H9 (cell line): ENCODE data around the gene CD209. TPM values are rescaled to one million over a fixed set of nuclear protein-coding genes. Genes with fewer than 3 reads are reported as not detected.
"Not testable (repeated sequence)": the region's sequence is repeated elsewhere in the genome, so short reads cannot be mapped to it uniquely, and the experiment has no call there.

Experiments used
- DNase-seq: peaks from one replicate; pipeline ENCODE4 v3.0.0-alpha.2; 2017
- H2AFZ ChIP-seq: one replicate; pipeline ENCODE4 v1.6.1; 2013; ENCODE audit warnings: mild to moderate bottlenecking, low read length, control low read depth, moderate library complexity
- H2AK5ac ChIP-seq: 2 replicates; pipeline ENCODE4 v1.6.1; 2013; ENCODE audit warnings: low read length, control low read depth, mixed read lengths; ENCODE audit not compliant: insufficient read length
- H2BK120ac ChIP-seq: one replicate; pipeline ENCODE4 v1.6.1; 2013; ENCODE audit warnings: low read depth, mild to moderate bottlenecking, low read length, control low read depth, inconsistent platforms; ENCODE audit not compliant: poor library complexity, severe bottlenecking
- H2BK12ac ChIP-seq: 2 replicates; pipeline ENCODE4 v1.6.1; 2013; ENCODE audit warnings: low read length, control low read depth, mixed read lengths, low read depth; ENCODE audit not compliant: insufficient read length
- H2BK15ac ChIP-seq: 2 replicates; pipeline ENCODE4 v1.6.1; 2013; ENCODE audit warnings: low read depth, low read length, control low read depth
- H2BK20ac ChIP-seq: one replicate; pipeline ENCODE4 v1.6.1; 2013; ENCODE audit warnings: low read depth, mild to moderate bottlenecking, low read length, control low read depth, inconsistent platforms; ENCODE audit not compliant: poor library complexity, severe bottlenecking
- H2BK5ac ChIP-seq: 2 replicates; pipeline ENCODE4 v1.6.1; 2013; ENCODE audit warnings: low read length, control low read depth, mixed read lengths; ENCODE audit not compliant: insufficient read length
- H3K14ac ChIP-seq: 2 replicates; pipeline ENCODE4 v1.6.1; 2013; ENCODE audit warnings: low read length, control low read depth; ENCODE audit not compliant: insufficient read depth
- H3K18ac ChIP-seq: 2 replicates; pipeline ENCODE4 v1.6.1; 2013; ENCODE audit warnings: low read depth, mild to moderate bottlenecking, mixed read lengths, low read length, control low read depth; ENCODE audit not compliant: insufficient read length
- H3K23ac ChIP-seq: 2 replicates; pipeline ENCODE4 v1.6.1; 2013; ENCODE audit warnings: low read length, control low read depth, mixed read lengths, low read depth; ENCODE audit not compliant: insufficient read length
- H3K23me2 ChIP-seq: 2 replicates; pipeline ENCODE4 v1.6.1; 2013; ENCODE audit warnings: low read depth, mild to moderate bottlenecking, mixed read lengths, low read length, control low read depth; ENCODE audit not compliant: insufficient read length, poor library complexity, severe bottlenecking
- H3K27ac ChIP-seq: 2 replicates; pipeline ENCODE4 v1.5.1; 2013; ENCODE audit warnings: low read length, control low read depth, mixed read lengths, low read depth; ENCODE audit not compliant: insufficient read length
- H3K27me3 ChIP-seq: 2 replicates; pipeline ENCODE4 v1.6.1; 2013; ENCODE audit warnings: low read length, control low read depth, inconsistent platforms; ENCODE audit not compliant: insufficient read depth
- H3K4ac ChIP-seq: 2 replicates; pipeline ENCODE4 v1.6.1; 2013; ENCODE audit warnings: low read depth, mild to moderate bottlenecking, control low read depth, inconsistent platforms, low read length, moderate library complexity
- H3K4me1 ChIP-seq: 2 replicates; pipeline ENCODE4 v1.6.1; 2013; ENCODE audit warnings: low read length, control low read depth, inconsistent platforms; ENCODE audit not compliant: insufficient read depth
- H3K4me2 ChIP-seq: 2 replicates; pipeline ENCODE4 v1.6.1; 2013; ENCODE audit warnings: low read length, control low read depth, mixed read lengths; ENCODE audit not compliant: insufficient read length, insufficient read depth
- H3K56ac ChIP-seq: 2 replicates; pipeline ENCODE4 v1.6.1; 2013; ENCODE audit warnings: low read depth, mild to moderate bottlenecking, mixed read lengths, low read length, control low read depth; ENCODE audit not compliant: insufficient read length
- H3K79me1 ChIP-seq: 2 replicates; pipeline ENCODE4 v1.6.1; 2013; ENCODE audit warnings: low read depth, mild to moderate bottlenecking, moderate library complexity, low read length, control low read depth, inconsistent platforms; ENCODE audit not compliant: insufficient read depth, poor library complexity, severe bottlenecking
- H3K79me2 ChIP-seq: 2 replicates; pipeline ENCODE4 v1.6.1; 2013; ENCODE audit warnings: low read length, control low read depth, inconsistent platforms; ENCODE audit not compliant: insufficient read depth
- H3K9ac ChIP-seq: 2 replicates; pipeline ENCODE4 v1.6.1; 2013; ENCODE audit warnings: low read length, control low read depth, mixed read lengths; ENCODE audit not compliant: insufficient read length; ENCODE audit errors: extremely low read depth
- H3K9me3 ChIP-seq: one replicate; pipeline ENCODE4 v1.6.1; 2013; ENCODE audit warnings: low read depth, low read length, inconsistent platforms; ENCODE audit not compliant: control insufficient read depth
- H3T11ph ChIP-seq: one replicate; pipeline ENCODE4 v1.6.1; 2013; ENCODE audit warnings: mild to moderate bottlenecking, low read length, control low read depth, inconsistent platforms
- H4K20me1 ChIP-seq: one replicate; pipeline ENCODE4 v1.6.1; 2013; ENCODE audit not compliant: control insufficient read depth, insufficient read length, insufficient read depth
- H4K5ac ChIP-seq: 2 replicates; pipeline ENCODE4 v1.6.1; 2013; ENCODE audit warnings: low read depth, mild to moderate bottlenecking, mixed read lengths, low read length, control low read depth; ENCODE audit not compliant: insufficient read length
- H4K8ac ChIP-seq: replicated peaks from 2 replicates; pipeline ENCODE4 v1.6.1; 2013; ENCODE audit warnings: low read length, control low read depth, mixed read lengths, low read depth; ENCODE audit not compliant: insufficient read length
- H4K91ac ChIP-seq: 2 replicates; pipeline ENCODE4 v1.6.1; 2013; ENCODE audit warnings: low read depth, mild to moderate bottlenecking, moderate library complexity, mixed read lengths, low read length, control low read depth; ENCODE audit not compliant: insufficient read length
- H3K27ac Mint-ChIP-seq, 3 experiments: 2 replicates in 2 of 3; 3 replicates in 1 of 3; pipeline ENCODE4 v1.8.0; 2020 to 2021; ENCODE audit warnings: mixed read lengths in 3 of 3, mild to moderate bottlenecking in 1 of 3, moderate library complexity in 1 of 3
- H3K27me3 Mint-ChIP-seq: 2 replicates; pipeline ENCODE4 v1.8.0; 2021; ENCODE audit warnings: low read depth, mild to moderate bottlenecking, moderate library complexity, mixed read lengths
- H3K36me3 Mint-ChIP-seq, 3 experiments: 2 replicates in 2 of 3; 3 replicates in 1 of 3; pipeline ENCODE4 v1.8.0; 2020 to 2021; ENCODE audit warnings: low read depth in 3 of 3, mixed read lengths in 3 of 3; ENCODE audit not compliant: insufficient read depth in 1 of 3
- H3K4me1 Mint-ChIP-seq, 2 experiments: 2 replicates each; pipeline ENCODE4 v1.8.0; 2020; ENCODE audit warnings: mixed read lengths in 2 of 2
- H3K4me3 Mint-ChIP-seq, 2 experiments: 2 replicates in 1 of 2; 3 replicates in 1 of 2; pipeline ENCODE4 v1.8.0; 2020 to 2021; ENCODE audit warnings: mild to moderate bottlenecking in 2 of 2, mixed read lengths in 2 of 2, moderate library complexity in 1 of 2
- H3K9me3 Mint-ChIP-seq, 2 experiments: 2 replicates in 1 of 2; 3 replicates in 1 of 2; pipeline ENCODE4 v1.8.0; 2020; ENCODE audit warnings: mild to moderate bottlenecking in 2 of 2, mixed read lengths in 2 of 2, moderate library complexity in 1 of 2
- WGBS: extraction: QIAGEN DNeasy Blood & Tissue Kit; methylation state at CpG from one replicate; pipeline ENCODE4 v1.1.7; 2013; ENCODE audit warnings: missing lambda C conversion rate, low lambda C conversion rate, mixed read lengths; ENCODE audit not compliant: insufficient read length; ENCODE audit errors: extremely low coverage; 5-methylcytosine and 5-hydroxymethylcytosine counted together
- total RNA-seq: library from RNA; stranded (reverse); gene quantifications from 2 replicates; pipeline ENCODE4 v1.2.1, GENCODE V29; 2021
- TF ChIP-seq, protein P1 (sequence below): fragments of 200-600 bp; sonication (generic); conservative IDR thresholded peaks from 3 replicates; pipeline ENCODE4 v1.8.0; 2021; ENCODE audit warnings: antibody characterized with exemption, mild to moderate bottlenecking

Gene CD209
- total RNA-seq, 1 experiment from 2014 or later, result not detected

DNA sequence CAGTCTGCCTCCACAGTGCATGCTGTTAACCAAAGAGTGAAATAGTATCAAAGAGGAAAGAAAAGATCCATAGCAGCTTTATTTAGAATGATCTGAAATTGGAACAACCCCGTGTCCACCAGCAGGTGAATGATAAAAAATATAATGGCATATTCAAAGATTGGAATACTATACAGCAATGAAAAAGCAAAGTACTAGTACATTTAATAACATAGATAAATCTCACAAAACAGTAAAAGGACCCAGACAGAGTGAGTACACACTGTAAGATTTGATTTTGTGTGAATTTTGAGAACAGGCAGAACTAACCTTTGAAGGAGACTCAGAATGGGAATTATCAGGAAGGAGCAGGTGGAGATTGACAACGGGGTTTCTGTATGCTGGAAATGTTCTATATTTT, 837 bp upstream of the CD209 start:
- H3K79me1 ChIP-seq, result no peaks in the 10 kb centered on the region
- no peak overlapping the region for H2BK120ac ChIP-seq
- H3T11ph ChIP-seq, result no peak overlapping the region
- peaks cover 8% of the 10 kb centered on the region; the same call in 1 of the 2 replicates for H3K4me1 ChIP-seq
- Mint-ChIP-seq H3K4me1 (peaks cover 25 to 36% of the 10 kb centered on the region in 2 experiments), H3K4me3 (no peak overlapping the region), H3K36me3 (peaks cover 0 to 4% (median 2%) of the 10 kb centered on the region in 3 experiments; a peak in 5 of 7 replicates), H3K27me3 (peaks cover 18% of the 10 kb centered on the region), H3K9me3 (peaks cover 5 to 11% of the 10 kb centered on the region in 2 experiments), H3K27ac (peak overlapping the region in 2 of 3 experiments; percentile 6 to 72; a peak in 2 of 7 replicates)
- TF ChIP-seq, protein P1, sequence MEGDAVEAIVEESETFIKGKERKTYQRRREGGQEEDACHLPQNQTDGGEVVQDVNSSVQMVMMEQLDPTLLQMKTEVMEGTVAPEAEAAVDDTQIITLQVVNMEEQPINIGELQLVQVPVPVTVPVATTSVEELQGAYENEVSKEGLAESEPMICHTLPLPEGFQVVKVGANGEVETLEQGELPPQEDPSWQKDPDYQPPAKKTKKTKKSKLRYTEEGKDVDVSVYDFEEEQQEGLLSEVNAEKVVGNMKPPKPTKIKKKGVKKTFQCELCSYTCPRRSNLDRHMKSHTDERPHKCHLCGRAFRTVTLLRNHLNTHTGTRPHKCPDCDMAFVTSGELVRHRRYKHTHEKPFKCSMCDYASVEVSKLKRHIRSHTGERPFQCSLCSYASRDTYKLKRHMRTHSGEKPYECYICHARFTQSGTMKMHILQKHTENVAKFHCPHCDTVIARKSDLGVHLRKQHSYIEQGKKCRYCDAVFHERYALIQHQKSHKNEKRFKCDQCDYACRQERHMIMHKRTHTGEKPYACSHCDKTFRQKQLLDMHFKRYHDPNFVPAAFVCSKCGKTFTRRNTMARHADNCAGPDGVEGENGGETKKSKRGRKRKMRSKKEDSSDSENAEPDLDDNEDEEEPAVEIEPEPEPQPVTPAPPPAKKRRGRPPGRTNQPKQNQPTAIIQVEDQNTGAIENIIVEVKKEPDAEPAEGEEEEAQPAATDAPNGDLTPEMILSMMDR, result no peak
- H3K27ac ChIP-seq, result no peak overlapping the region
- H2AFZ ChIP-seq, result no peak overlapping the region
- no CpG with 5 or more reads among the region's 2 CpGs for WGBS
- H3K9me3 ChIP-seq, result no peaks in the 10 kb centered on the region
- no peak overlapping the region for H2BK5ac ChIP-seq
- H3K23me2 ChIP-seq, result no peaks in the 10 kb centered on the region
- H3K79me2 ChIP-seq, result no peaks in the 10 kb centered on the region
- DNase-seq, result no peak
- no peak overlapping the region for H3K4me2 ChIP-seq
- no peak overlapping the region for H2BK15ac ChIP-seq
- H2BK12ac ChIP-seq, result no peak overlapping the region
- no peak overlapping the region for H3K4ac ChIP-seq
- no peaks in the 10 kb centered on the region for H3K27me3 ChIP-seq
- H4K5ac ChIP-seq, result no peak overlapping the region
- no peak overlapping the region for H3K56ac ChIP-seq
- H2AK5ac ChIP-seq, result no peak overlapping the region
- H4K20me1 ChIP-seq, result no peaks in the 10 kb centered on the region
- H3K23ac ChIP-seq, result no peak overlapping the region
- no peak overlapping the region for H4K8ac ChIP-seq
- no peak overlapping the region for H3K18ac ChIP-seq
- H3K14ac ChIP-seq, result no peak overlapping the region
- H3K9ac ChIP-seq, result no peak overlapping the region
- H4K91ac ChIP-seq, result no peak overlapping the region
- no peak overlapping the region for H2BK20ac ChIP-seq

DNA sequence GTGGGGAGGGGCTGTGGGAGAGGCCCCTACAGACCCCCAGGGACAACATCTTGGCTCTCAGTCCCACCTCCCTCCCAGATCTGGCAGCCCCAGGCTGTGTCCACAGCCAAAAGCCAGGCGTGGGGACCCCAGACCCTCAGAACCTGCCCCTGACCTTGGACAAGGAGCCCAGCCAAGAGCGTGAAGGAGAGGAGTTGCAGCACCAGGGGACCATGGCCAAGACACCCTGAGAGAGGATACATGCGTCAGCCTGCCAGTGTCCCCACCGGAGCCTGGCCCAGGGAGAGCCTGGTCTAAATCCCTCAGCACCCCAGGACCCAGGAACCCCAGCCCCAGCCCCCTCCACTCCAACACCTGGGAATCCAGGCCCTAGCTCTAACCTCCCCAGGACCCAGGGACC, 1.0 kb downstream of the CD209 start:
- not testable (repeated sequence) for H3K14ac ChIP-seq, H3K79me1 ChIP-seq, H4K8ac ChIP-seq, H3K4me1 ChIP-seq, H3K4ac ChIP-seq, H2AK5ac ChIP-seq, H3K9ac ChIP-seq, H3K79me2 ChIP-seq, H3K9me3 ChIP-seq, H3K56ac ChIP-seq, H3K23me2 ChIP-seq, H2AFZ ChIP-seq, H3K4me2 ChIP-seq, H4K91ac ChIP-seq, H4K5ac ChIP-seq, H3T11ph ChIP-seq, H2BK120ac ChIP-seq, H3K18ac ChIP-seq, H2BK20ac ChIP-seq, H4K20me1 ChIP-seq, H3K4me3 Mint-ChIP-seq, H2BK15ac ChIP-seq, DNase-seq, H3K9me3 Mint-ChIP-seq, H3K23ac ChIP-seq, H3K36me3 Mint-ChIP-seq, H3K27ac ChIP-seq, H2BK5ac ChIP-seq, H2BK12ac ChIP-seq, H3K27ac Mint-ChIP-seq, H3K27me3 ChIP-seq
- Mint-ChIP-seq H3K27me3 (peaks cover 27% of the 10 kb centered on the region), H3K4me1 (peaks cover 25 to 37% of the 10 kb centered on the region in 2 experiments)
- WGBS, result no CpG with 5 or more reads among the region's 4 CpGs
